Vagina (tissue), 2 donors: ENCODE data around the gene EHMT1. TPM values are rescaled to one million over a fixed set of nuclear protein-coding genes. Genes with fewer than 3 reads are reported as not detected.
"Not testable (repeated sequence)": the region's sequence is repeated elsewhere in the genome, so short reads cannot be mapped to it uniquely, and the experiment has no call there.

Experiments
- DNase-seq, 2 donors: peaks; one replicate each; pipeline ENCODE4 v3.0.0-alpha.2; 2017; ENCODE audit errors: extremely low spot score in 2 of 2
- H3K27ac ChIP-seq: fragments of 200-600 bp; sonication (generic); one replicate; pipeline ENCODE4 v1.5.1; 2019
- H3K27me3 ChIP-seq: fragments of 200-600 bp; sonication (generic); one replicate; pipeline ENCODE4 v1.5.1; 2019
- H3K36me3 ChIP-seq, 2 donors: fragments of 200-600 bp; sonication (generic); one replicate each; pipeline ENCODE4 v1.5.1; 2017 to 2019
- H3K4me1 ChIP-seq: fragments of 200-600 bp; sonication (generic); one replicate; pipeline ENCODE4 v1.5.1; 2019
- H3K4me3 ChIP-seq, 2 donors: fragments of 200-600 bp; sonication (generic); 1 replicate in 1 of 2; 2 replicates in 1 of 2; pipeline ENCODE4 v1.5.1; 2016 to 2019
- H3K9me3 ChIP-seq: fragments of 200-600 bp; sonication (generic); one replicate; pipeline ENCODE4 v1.5.1; 2019
- CTCF ChIP-seq, 3 experiments: fragments of 450-650 bp in 2 of 3; fragments of 200-600 bp in 1 of 3; sonication (generic) in 1 of 3; IDR thresholded peaks; one replicate each; pipeline ENCODE4 v1.5.1; 2017 to 2019; ENCODE audit warnings: antibody characterized with exemption in 3 of 3, mild to moderate bottlenecking in 2 of 3, moderate library complexity in 2 of 3
- POLR2A ChIP-seq, 2 donors: fragments of 450-650 bp; IDR thresholded peaks; one replicate each; pipeline ENCODE4 v1.6.1; 2017; ENCODE audit warnings: antibody characterized with exemption in 2 of 2, mild to moderate bottlenecking in 2 of 2, moderate library complexity in 2 of 2
- POLR2AphosphoS5 ChIP-seq, 2 donors: sonication (generic); formaldehyde crosslinking; IDR thresholded peaks; one replicate each; pipeline ENCODE4 v1.9.0; 2017; ENCODE audit warnings: antibody characterized with exemption in 2 of 2, mild to moderate bottlenecking in 2 of 2, low read depth in 1 of 2; ENCODE audit not compliant: insufficient read depth in 1 of 2
- intact Hi-C: fragments of 100-400 bp; cut with DNase I; formaldehyde crosslinking; loops from one replicate; pipeline ENCODE4 v1.15.1; 2023
- total RNA-seq: library from RNA; depleted of rRNA; stranded (reverse); fragments of >200 nt; gene quantifications from one replicate; pipeline ENCODE4 v1.2.3, GENCODE V29; 2016

EHMT1 gene
- total RNA-seq, 1 donor from 2014 or later: 65.8 TPM

DNA sequence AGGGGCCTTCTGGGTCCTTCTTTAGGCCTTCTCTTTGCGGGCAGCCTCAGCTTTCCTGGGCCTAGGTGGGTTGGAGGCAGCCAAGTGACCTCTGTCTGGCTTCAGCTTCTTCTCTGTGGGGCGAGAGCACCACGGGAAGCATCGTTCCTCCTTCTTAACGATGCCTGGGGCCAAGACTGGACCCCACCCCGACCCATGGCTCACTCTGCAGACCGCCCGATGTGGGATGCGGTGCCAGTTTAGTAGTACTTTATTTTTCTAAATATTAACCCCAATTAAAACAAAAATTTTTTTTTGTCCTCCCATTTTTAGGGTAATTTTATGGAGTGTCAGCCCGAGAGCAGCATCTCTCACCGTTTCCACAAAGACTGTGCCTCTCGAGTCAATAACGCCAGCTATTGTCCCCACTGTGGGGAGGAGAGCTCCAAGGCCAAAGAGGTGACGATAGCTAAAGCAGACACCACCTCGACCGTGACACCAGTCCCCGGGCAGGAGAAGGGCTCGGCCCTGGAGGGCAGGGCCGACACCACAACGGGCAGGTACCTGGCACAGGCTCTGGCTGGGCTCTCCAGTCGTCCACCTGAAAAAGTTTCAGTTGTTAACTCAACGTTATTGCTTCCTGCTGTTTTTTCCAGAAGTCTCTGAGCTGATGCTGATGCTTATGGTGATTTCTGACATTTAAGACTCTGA is 157.6 kb downstream of the EHMT1 start:
- H3K27me3 ChIP-seq: no peaks in the 10 kb centered on the region
- H3K4me1 ChIP-seq: no peaks in the 10 kb centered on the region
- no peak for DNase-seq
- intact Hi-C loops: no loop called here
- no peak for TF ChIP-seq CTCF (IDR thresholded peaks at IDR 0.05)
- no peak for TF ChIP-seq POLR2AphosphoS5 (IDR thresholded peaks at IDR 0.05; ENCODE audit: insufficient read depth in 1 of 2, low read depth in 1 of 2)
- TF ChIP-seq POLR2A (IDR thresholded peaks at IDR 0.05): no peak
- no peak overlapping the region for H3K27ac ChIP-seq
- peaks cover 0 to 57% of the 10 kb centered on the region in 2 donors for H3K36me3 ChIP-seq
- no peak overlapping the region for H3K4me3 ChIP-seq
- no peaks in the 10 kb centered on the region for H3K9me3 ChIP-seq

DNA sequence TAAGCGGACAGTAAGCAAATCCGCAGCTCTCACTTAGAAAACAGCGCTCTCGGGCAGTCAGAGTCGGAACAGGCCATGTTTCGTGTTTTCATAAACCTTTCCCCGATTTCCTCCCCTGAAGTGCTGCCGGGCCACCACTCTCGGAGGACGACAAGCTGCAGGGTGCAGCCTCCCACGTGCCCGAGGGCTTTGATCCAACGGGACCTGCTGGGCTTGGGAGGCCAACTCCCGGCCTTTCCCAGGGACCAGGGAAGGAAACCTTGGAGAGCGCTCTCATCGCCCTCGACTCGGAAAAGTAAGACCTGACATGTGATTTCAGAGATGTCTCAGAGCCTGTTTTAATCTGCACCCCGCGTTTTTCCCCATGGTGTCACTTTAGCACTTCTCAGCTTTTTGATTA is 159.0 kb downstream of the EHMT1 start:
- no peak for DNase-seq
- peaks cover 0 to 65% of the 10 kb centered on the region in 2 donors for H3K36me3 ChIP-seq
- TF ChIP-seq POLR2A (IDR thresholded peaks at IDR 0.05) (no peak), POLR2AphosphoS5 (IDR thresholded peaks at IDR 0.05; ENCODE audit: insufficient read depth in 1 of 2, low read depth in 1 of 2) (no peak), CTCF (IDR thresholded peaks at IDR 0.05) (no peak)

DNA sequence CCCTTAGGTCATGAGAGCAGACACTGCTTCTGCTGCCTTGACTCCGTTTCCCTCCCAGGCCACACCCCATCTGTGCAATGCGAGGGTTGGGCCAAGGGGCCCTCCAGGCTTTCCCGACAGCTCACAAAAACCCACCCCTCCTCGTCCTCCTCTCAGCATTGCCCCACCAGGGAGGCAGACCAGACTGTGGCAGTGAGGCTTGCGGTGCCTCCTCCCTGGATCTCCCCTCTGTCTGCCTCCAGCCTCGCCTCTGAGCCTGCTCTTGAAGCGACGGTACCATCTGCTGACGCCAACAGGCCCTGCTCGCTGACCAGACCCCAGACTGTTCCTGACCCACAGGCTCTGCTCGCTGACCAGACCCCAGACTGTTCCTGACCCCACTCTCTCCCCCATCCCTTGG is 159.5 kb downstream of the EHMT1 start:
- intact Hi-C loops: no loop called here
- no peaks in the 10 kb centered on the region for H3K4me1 ChIP-seq
- TF ChIP-seq POLR2A (IDR thresholded peaks at IDR 0.05): no peak
- no peak for TF ChIP-seq POLR2AphosphoS5 (IDR thresholded peaks at IDR 0.05; ENCODE audit: insufficient read depth in 1 of 2, low read depth in 1 of 2)
- TF ChIP-seq CTCF (IDR thresholded peaks at IDR 0.05): no peak
- H3K27me3 ChIP-seq: no peaks in the 10 kb centered on the region
- H3K9me3 ChIP-seq: no peaks in the 10 kb centered on the region
- no peak for DNase-seq
- no peak overlapping the region for H3K4me3 ChIP-seq
- H3K27ac ChIP-seq: no peak overlapping the region
- H3K36me3 ChIP-seq: peaks cover 0 to 71% of the 10 kb centered on the region in 2 donors

More for the DNA sequence above, 159.0 kb downstream of the EHMT1 start:
- Histone ChIP-seq H3K27me3 (no peaks in the 10 kb centered on the region), H3K27ac (no peak overlapping the region), H3K4me3 (no peak overlapping the region), H3K4me1 (no peaks in the 10 kb centered on the region), H3K9me3 (no peaks in the 10 kb centered on the region)
- intact Hi-C loops: no loop called here

DNA sequence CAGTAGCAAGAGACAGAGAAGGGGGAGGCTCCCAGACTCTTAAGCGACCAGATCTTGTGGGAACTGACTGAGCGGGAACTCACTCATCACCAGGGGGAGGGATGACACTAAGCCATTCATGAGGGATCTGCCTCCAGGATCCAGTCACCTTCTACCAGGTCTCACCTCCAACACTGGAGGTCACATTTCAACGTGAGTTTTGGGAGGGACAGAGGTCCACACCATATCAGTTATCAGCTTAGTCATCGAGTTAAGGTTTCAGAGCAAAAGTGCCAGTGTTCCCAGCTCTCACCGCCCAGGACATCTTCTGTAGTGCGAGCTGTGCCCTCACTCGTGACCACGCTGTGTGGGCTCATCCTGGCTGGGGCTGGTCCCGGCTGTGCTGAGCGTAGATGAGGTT is 160.1 kb downstream of the EHMT1 start:
- TF ChIP-seq POLR2AphosphoS5 (IDR thresholded peaks at IDR 0.05; ENCODE audit: insufficient read depth in 1 of 2, low read depth in 1 of 2) (no peak), CTCF (IDR thresholded peaks at IDR 0.05) (no peak), POLR2A (IDR thresholded peaks at IDR 0.05) (no peak)
- intact Hi-C loops: no loop called here

GRCh38 chr9:137780031-137780430 is 161.2 kb downstream of the EHMT1 start:
- H3K27me3 ChIP-seq, DNase-seq, H3K4me1 ChIP-seq, H3K27ac ChIP-seq, intact Hi-C loops, H3K9me3 ChIP-seq, H3K4me3 ChIP-seq: not testable (repeated sequence)
- peaks cover 0 to 77% of the 10 kb centered on the region in 2 donors for H3K36me3 ChIP-seq

More for the DNA sequence above, 160.1 kb downstream of the EHMT1 start:
- no peaks in the 10 kb centered on the region for H3K4me1 ChIP-seq
- no peak overlapping the region for H3K27ac ChIP-seq
- H3K4me3 ChIP-seq: no peak overlapping the region
- peaks cover 0 to 74% of the 10 kb centered on the region in 2 donors for H3K36me3 ChIP-seq
- H3K9me3 ChIP-seq: no peaks in the 10 kb centered on the region
- H3K27me3 ChIP-seq: no peaks in the 10 kb centered on the region
- DNase-seq: no peak
